Measurements from ENCODE around the gene CDKN2B-AS1. TPM values are rescaled to one million over a fixed set of nuclear protein-coding genes. Genes with fewer than 3 reads are reported as not detected.

The CDKN2B-AS1 gene
- total RNA-seq, 1 experiment from 2014 or later = 0.24 TPM

DNA sequence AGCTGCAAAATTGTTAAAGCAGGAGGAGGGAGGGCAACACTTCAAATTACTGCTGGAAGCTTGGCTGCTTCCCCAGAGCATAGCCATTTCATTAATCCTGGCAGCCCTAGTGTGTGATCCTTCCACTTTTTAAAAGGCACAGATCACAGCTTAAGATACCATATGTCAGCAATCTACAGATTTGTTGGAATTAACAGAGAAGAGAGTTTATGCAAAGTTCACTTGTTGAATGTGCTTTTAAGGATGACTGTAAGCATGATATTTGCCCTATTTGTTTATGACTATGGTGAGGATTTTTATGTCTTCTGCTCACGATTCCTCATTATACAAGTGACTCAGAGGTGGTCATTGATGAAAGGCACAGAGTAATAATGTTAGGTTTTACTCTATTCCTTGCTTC, 170.6 kb downstream of the CDKN2B-AS1 start:
- no peak for ATAC-seq
- H3K27me3 Mint-ChIP-seq (ENCODE audit: low read depth) = no peaks in the 10 kb centered on the region

GRCh38 chr9:22169243-22169642, 174.7 kb downstream of the CDKN2B-AS1 start:
- POLR2A ChIA-PET = no interaction called here
- H3K9me3 Mint-ChIP-seq = no peaks in the 10 kb centered on the region
- H3K36me3 Mint-ChIP-seq = no peaks in the 10 kb centered on the region
- no peaks in the 10 kb centered on the region for H3K4me1 Mint-ChIP-seq
- H3K27me3 Mint-ChIP-seq (ENCODE audit: low read depth) = no peaks in the 10 kb centered on the region
- DNase-seq (ENCODE audit: low spot score) (no peak), ATAC-seq (no peak)
- TF ChIP-seq, protein P1, sequence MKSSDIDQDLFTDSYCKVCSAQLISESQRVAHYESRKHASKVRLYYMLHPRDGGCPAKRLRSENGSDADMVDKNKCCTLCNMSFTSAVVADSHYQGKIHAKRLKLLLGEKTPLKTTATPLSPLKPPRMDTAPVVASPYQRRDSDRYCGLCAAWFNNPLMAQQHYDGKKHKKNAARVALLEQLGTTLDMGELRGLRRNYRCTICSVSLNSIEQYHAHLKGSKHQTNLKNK (CRISPR knock-in tag; IDR thresholded peaks at IDR 0.05) = no peak
- no peak overlapping the region for H3K4me3 Mint-ChIP-seq
- CTCF ChIA-PET = no interaction called here
- H3K27ac Mint-ChIP-seq = no peak overlapping the region

More for the DNA sequence above, 170.6 kb downstream of the CDKN2B-AS1 start:
- no peaks in the 10 kb centered on the region for H3K4me1 Mint-ChIP-seq
- no peak for DNase-seq (ENCODE audit: low spot score)
- ChIA-PET CTCF (no interaction called here), POLR2A (no interaction called here)
- H3K27ac Mint-ChIP-seq = no peak overlapping the region
- H3K9me3 Mint-ChIP-seq = no peaks in the 10 kb centered on the region
- no peak for TF ChIP-seq ZNF263 (CRISPR knock-in tag; IDR thresholded peaks at IDR 0.05; ENCODE audit: low read depth)
- no peak for TF ChIP-seq HMGA2 (CRISPR knock-in tag; IDR thresholded peaks at IDR 0.05)
- TF ChIP-seq, protein P2, sequence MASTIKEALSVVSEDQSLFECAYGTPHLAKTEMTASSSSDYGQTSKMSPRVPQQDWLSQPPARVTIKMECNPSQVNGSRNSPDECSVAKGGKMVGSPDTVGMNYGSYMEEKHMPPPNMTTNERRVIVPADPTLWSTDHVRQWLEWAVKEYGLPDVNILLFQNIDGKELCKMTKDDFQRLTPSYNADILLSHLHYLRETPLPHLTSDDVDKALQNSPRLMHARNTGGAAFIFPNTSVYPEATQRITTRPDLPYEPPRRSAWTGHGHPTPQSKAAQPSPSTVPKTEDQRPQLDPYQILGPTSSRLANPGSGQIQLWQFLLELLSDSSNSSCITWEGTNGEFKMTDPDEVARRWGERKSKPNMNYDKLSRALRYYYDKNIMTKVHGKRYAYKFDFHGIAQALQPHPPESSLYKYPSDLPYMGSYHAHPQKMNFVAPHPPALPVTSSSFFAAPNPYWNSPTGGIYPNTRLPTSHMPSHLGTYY (CRISPR knock-in tag; IDR thresholded peaks at IDR 0.05) = no peak
- TF ChIP-seq TCF7 (CRISPR knock-in tag; IDR thresholded peaks at IDR 0.05; ENCODE audit: low read depth) = no peak
- TF ChIP-seq ETV6 (CRISPR knock-in tag; IDR thresholded peaks at IDR 0.05) = no peak
- TF ChIP-seq TEAD1 (CRISPR knock-in tag; IDR thresholded peaks at IDR 0.05) = no peak
- TF ChIP-seq, protein P3, sequence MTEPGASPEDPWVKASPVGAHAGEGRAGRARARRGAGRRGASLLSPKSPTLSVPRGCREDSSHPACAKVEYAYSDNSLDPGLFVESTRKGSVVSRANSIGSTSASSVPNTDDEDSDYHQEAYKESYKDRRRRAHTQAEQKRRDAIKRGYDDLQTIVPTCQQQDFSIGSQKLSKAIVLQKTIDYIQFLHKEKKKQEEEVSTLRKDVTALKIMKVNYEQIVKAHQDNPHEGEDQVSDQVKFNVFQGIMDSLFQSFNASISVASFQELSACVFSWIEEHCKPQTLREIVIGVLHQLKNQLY (CRISPR knock-in tag; IDR thresholded peaks at IDR 0.05) = no peak
- TF ChIP-seq HMGXB4 (CRISPR knock-in tag; IDR thresholded peaks at IDR 0.05) = no peak
- no peak for TF ChIP-seq NR2C2 (CRISPR knock-in tag; IDR thresholded peaks at IDR 0.05)
- no peak for TF ChIP-seq NFE2L1 (CRISPR knock-in tag; IDR thresholded peaks at IDR 0.05)
- TF ChIP-seq, protein P4, sequence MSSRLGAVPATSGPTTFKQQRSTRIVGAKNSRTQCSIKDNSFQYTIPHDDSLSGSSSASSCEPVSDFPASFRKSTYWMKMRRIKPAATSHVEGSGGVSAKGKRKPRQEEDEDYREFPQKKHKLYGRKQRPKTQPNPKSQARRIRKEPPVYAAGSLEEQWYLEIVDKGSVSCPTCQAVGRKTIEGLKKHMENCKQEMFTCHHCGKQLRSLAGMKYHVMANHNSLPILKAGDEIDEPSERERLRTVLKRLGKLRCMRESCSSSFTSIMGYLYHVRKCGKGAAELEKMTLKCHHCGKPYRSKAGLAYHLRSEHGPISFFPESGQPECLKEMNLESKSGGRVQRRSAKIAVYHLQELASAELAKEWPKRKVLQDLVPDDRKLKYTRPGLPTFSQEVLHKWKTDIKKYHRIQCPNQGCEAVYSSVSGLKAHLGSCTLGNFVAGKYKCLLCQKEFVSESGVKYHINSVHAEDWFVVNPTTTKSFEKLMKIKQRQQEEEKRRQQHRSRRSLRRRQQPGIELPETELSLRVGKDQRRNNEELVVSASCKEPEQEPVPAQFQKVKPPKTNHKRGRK (CRISPR knock-in tag; IDR thresholded peaks at IDR 0.05; ENCODE audit: borderline replicate concordance) = no peak
- TF ChIP-seq RORB (CRISPR knock-in tag; IDR thresholded peaks at IDR 0.05) = no peak
- TF ChIP-seq JUN (CRISPR knock-in tag; IDR thresholded peaks at IDR 0.05) = no peak
- TF ChIP-seq, protein P5, sequence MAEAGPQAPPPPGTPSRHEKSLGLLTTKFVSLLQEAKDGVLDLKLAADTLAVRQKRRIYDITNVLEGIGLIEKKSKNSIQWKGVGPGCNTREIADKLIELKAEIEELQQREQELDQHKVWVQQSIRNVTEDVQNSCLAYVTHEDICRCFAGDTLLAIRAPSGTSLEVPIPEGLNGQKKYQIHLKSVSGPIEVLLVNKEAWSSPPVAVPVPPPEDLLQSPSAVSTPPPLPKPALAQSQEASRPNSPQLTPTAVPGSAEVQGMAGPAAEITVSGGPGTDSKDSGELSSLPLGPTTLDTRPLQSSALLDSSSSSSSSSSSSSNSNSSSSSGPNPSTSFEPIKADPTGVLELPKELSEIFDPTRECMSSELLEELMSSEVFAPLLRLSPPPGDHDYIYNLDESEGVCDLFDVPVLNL (CRISPR knock-in tag; IDR thresholded peaks at IDR 0.05; ENCODE audit: borderline replicate concordance, low read depth) = no peak
- TF ChIP-seq, protein P6, sequence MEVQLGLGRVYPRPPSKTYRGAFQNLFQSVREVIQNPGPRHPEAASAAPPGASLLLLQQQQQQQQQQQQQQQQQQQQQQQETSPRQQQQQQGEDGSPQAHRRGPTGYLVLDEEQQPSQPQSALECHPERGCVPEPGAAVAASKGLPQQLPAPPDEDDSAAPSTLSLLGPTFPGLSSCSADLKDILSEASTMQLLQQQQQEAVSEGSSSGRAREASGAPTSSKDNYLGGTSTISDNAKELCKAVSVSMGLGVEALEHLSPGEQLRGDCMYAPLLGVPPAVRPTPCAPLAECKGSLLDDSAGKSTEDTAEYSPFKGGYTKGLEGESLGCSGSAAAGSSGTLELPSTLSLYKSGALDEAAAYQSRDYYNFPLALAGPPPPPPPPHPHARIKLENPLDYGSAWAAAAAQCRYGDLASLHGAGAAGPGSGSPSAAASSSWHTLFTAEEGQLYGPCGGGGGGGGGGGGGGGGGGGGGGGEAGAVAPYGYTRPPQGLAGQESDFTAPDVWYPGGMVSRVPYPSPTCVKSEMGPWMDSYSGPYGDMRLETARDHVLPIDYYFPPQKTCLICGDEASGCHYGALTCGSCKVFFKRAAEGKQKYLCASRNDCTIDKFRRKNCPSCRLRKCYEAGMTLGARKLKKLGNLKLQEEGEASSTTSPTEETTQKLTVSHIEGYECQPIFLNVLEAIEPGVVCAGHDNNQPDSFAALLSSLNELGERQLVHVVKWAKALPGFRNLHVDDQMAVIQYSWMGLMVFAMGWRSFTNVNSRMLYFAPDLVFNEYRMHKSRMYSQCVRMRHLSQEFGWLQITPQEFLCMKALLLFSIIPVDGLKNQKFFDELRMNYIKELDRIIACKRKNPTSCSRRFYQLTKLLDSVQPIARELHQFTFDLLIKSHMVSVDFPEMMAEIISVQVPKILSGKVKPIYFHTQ (CRISPR knock-in tag; IDR thresholded peaks at IDR 0.05) = no peak
- no peak for TF ChIP-seq CREM (CRISPR knock-in tag; IDR thresholded peaks at IDR 0.05)
- no peaks in the 10 kb centered on the region for H3K36me3 Mint-ChIP-seq
- no peak overlapping the region for H3K4me3 Mint-ChIP-seq
